COLO668 (cell line): ENCODE measurements around the gene BAZ2B.

Experiments
- DNase-seq: peaks from one replicate; lab custom pipeline; 2025; ENCODE audit not compliant: unreplicated experiment; lab: John Stamatoyannopoulos, UW

BAZ2B gene

DNA sequence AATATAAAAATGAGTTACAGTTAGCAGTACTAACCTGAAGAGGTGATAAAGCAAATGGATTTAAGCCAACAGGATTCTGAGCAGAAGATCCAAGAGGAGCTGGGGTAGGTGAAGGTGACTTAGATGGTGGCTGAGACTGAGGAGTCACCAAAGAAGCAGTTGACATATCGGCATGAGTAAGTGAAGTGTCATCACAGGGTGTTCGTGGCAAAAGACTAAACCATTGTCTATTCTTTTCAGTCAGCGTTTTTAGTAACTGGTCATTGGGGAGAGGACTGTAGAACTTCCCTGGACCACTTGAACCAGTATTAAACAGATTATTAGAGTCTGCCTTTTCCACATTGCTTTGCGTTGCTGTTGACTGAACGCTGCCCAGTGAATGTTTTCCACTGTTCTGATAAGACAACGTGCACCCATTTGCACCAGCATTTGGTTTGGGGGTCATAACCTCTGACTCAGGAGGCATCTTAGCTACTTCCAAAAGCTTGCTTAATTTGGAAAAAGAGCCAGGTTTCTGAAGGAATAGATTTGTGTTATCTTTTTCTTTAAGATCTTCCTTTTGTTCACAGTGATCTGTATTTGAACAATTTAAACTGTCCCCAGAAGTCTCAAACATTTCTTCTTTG is 266.6 kb downstream of the BAZ2B start:
- DNase-seq, result no peak

DNA sequence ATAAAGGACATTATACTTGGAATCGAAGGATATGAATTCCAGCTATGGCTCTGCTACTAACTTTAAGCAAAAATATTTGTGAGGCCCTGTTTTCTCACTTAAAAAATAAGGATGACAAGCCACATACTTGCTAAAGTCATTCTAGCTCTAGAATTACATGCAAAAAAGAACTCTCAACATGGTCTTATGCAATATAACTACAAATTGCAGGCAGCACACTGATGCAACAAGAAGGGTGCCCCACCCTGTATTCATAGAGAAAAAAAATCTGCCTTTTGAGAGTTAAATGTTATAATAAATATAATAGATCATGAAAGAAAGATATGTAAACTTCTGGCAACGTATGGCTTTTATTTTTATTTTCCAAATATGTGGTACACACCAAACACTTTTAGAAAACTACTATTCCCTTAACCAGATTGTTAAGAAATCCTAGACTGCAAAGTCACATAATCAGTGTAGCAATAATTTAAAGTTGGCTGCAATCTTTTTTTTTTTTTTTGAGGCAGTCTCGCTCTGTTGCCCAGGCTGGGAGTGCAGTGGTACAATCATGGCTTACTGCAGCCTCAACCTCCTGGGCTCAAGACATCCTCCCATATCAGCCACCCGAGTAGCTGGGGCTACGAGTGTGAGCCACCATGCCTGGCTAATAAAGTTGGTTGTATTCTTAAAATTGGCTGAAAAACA is 289.6 kb downstream of the BAZ2B start:
- DNase-seq, result no peak

DNA sequence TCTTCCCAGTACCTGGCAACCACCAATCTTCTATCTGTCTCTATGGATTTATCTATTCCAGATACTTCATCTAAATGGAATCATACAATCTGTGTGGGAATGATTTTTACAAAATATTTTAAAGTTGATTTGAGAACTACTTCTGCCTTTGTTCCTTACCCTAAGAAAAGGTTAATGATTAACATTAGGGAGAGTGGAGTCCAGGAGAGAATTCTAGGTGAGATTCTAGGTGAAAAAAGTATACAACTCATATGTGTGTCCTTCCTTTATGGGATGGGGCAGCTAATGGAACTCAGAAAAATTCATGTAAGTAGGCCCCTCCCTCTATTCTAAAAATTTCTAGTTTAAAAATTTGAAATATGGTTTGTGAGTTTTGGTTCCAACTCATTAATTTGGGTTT is 293.9 kb downstream of the BAZ2B start:
- DNase-seq, result no peak

DNA sequence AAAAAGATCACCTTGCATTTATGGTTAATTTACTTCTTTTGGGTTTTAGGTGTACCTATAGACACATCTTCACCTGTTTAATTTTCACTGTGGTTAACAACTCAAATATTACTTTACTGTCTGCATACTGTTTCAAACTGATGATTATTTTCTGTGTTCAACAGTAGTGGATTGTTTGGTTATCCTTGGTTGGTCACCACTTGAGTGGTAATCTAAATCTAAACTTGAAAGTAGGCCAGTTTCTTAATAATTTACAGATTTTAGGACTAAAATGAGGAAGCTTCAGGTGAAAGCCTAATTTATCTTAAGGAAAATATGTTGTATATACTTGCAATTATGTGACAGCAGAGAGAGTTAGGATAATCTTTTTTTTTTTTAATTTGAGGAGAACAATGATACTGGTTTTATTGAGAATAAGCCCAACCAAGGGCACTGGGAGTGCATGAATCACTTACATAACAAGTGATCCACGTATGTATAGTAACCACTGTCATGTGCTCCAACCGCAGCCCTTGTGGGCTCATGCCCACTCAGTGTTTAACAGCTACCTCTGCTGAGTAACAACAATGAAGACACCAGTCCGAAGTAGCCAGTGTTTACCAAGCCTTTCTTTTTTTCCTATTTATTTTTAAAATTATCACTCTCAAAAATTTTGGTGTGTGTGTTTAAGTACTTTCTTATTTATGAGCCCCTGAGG is 298.8 kb downstream of the BAZ2B start:
- DNase-seq, result no peak

- DNase-seq, result no peak
Observed at GRCh38 chr2:159307942-159308341, 308.4 kb downstream of the BAZ2B start.

- DNase-seq, result no peak
Observed at GRCh38 chr2:159300586-159300985, 315.8 kb downstream of the BAZ2B start.

DNA sequence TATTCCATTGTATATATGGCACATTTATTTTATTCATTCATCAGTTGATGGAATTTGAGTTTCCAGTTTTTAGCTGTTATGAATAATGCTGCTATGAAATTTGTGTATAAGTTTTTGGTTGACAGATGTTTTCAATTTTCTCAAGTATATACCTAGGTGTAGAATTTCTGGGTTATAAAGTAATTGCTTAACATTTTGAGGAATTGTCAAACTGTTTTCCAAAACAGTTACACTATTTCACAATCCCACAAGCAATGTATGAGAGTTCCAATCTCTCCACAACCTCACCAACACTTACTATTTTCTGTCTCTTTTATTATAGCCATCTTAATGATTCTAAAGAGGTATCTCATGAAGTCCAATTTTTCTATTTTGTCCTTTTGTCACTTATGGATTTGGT is 317.4 kb downstream of the BAZ2B start:
- no peak for DNase-seq

- no peak for DNase-seq
Observed at GRCh38 chr2:159297042-159297707, 319.2 kb downstream of the BAZ2B start.

DNA sequence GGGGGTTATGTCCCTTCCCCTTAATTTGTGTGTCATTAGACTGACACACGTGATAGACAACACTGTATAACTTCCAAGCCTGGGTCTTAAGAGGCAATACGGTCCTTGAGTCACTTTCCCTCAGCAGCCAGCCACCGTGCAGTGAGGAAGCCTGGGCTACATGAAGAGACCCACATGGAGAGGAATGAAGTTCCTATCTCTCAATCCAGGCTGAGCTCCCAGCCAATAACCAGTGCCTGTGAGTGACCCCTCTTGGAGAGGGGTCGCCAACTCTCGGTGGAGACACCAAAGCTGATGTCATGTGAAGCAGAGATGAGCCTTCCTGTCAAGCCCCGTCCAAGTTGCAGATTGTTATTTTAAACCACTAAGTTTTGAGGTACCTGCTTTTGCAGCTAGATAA is 324.2 kb downstream of the BAZ2B start:
- no peak for DNase-seq

- peak; percentile 34 for DNase-seq
Observed at GRCh38 chr2:159290289-159290907, 325.9 kb downstream of the BAZ2B start.

GRCh38 chr2:159287733-159288132 is 328.6 kb downstream of the BAZ2B start:
- no peak for DNase-seq

DNA sequence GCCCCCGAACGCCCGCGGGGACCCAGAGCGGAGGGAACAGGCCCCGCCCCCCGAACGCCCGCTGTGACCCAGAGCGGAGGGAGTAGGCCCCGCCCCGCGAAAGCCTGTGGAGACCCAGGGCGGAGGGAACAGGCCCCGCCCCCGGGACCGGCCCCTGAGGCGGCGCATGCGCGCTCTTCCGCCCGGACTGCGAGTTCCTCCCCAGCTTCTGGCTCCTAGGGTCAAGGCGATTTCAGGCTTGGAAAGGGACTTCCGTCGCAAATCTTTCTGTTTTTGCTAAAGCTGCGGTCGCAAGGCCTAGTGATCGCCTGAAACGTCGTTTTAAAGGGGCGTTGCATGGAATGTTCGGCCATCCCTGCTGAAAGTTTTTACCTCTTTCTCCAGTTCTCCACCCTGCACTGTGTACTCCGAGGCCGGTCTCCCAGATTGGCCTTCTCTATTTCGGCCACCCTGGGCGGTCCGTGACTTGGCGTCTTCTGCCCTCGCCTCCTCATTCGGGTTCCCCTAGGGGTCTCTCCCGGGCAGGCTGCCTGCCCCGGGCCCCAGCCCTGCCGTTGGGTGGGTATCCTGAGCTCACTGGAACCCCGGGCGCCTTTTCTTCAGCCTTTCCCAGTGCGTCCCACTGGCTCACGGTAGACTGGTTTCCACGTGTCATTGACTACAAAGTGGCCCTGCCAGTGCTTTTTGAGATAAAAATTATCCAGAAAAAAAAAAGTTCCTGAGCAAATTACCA is 329.5 kb downstream of the BAZ2B start:
- peak; percentile 99 for DNase-seq

DNA sequence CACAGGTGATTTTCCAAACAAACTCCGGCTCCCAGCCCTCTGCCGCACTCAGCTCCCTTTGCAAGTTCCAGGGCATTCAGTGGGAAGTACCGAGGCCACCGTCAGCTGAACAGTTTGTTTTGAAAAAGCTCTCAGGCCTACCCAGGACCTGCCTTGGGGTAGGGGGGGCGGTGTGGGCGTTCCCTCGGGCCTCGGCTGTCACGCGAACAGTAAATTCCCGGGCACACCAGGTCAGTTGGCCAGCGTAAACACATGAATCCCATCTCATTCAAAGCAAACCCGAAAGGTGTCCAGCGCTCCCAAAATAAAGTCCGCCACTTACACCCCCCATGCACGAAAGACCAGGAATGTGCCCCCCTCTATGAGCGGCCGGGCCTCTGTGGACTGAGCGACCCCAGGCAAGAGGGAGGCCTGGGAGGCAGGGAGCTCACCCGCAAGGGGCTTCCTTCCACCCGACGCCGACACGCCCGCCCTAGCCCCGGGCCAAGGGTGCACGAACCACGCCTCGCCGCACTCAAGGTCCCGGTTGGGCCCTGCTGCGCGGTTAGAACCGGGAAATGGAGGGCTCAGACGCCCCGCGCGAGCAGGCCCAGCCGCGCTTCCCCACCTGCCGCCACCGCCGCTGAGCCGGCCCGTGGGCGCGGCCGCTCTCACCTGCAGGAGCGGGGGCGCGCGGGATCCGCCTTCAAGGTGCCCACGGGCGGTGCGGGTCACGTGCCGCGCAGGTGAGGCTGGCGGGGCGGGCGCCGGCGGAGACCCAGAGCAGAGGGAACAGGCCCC is 330.2 kb downstream of the BAZ2B start, which contains the start of gene WDSUB1:
TSS of gene WDSUB1 (minus strand) at position 775 of the 780 bp plus-strand sequence. CDS start 3,634 bp downstream, outside the sequence.
- peak; percentile 66 for DNase-seq

DNA sequence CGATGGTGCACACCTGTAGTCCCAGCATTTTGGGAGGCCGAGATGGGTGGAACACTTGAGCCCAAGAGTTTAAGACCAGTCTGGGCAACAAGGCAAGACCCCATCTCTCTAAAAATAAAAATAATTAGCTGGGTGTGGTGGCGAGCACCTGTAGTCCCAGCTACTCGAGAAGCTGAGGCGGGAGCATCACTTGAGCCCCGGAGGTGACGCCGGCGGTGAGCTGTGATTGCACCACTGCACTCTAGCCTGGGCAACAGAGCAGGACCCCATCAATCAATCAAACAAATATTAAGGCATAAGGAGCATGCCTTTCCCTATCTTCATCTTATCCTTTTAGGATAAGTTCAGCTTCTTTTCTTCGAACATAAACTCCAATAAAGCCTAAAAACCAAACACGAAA is 330.9 kb downstream of the BAZ2B start:
- peak; percentile 8 for DNase-seq

DNA sequence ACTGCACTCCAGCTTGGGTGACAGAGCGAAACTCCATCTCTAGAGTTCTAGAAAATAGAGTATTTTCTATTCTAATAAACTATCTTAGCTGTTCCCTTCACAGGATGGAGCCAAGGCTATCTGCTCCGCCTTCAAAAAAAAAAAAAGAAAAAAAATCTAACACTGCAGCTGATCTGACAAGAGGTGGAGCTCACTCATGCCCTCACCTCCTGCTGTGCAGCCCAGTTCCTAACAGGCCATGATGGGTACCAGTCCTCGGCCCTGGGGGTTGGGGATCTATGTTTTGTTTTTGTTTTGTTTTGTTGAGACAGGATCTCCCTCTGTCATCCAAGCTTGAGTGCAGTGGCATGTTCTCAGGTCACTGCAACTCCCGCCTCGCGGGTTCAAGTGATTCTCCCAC is 332.8 kb downstream of the BAZ2B start:
- no peak for DNase-seq

DNA sequence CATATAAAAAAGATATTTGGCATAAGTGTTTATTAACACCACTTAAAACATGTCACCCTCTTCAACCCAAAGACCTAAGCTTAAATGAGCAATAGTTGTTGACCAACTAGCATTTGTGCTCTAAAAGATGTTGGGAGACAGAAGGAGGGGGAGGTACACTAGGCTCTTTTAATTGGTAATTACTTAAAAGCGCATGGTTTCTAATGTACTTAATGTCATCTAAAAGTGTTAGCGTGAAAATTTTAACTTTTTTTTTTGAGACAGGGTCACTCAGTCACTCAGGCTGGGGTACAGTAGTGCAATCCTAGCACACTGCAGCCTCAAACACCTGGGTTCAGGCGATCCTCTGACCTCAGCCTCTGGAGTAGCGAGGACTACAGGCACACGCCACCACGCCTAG is 335.3 kb downstream of the BAZ2B start:
- no peak for DNase-seq

GRCh38 chr2:159279700-159280099 is 336.6 kb downstream of the BAZ2B start:
- no peak for DNase-seq

DNA sequence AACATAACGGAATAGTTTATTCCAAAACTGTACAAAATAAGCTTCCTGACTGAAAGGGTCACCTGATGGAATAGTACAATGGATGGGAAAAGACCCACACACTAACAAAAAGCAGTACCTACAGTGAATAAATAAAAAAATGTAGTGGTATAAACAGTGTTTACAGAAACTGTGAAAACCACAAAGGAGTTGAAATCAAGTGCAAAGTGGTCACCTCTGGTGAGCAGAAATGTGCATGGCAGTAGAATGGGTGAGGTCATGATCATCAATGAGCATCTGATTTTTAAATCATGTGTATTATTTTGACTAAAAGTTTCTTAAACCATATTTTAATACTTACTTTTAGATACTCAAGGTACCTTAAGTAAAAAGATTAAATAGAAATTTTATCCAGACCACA is 341.2 kb downstream of the BAZ2B start:
- no peak for DNase-seq

- DNase-seq, result no peak
Observed at GRCh38 chr2:159272156-159272555, 344.2 kb downstream of the BAZ2B start.
